ENCODE results near the gene GSG1L2.

DNA sequence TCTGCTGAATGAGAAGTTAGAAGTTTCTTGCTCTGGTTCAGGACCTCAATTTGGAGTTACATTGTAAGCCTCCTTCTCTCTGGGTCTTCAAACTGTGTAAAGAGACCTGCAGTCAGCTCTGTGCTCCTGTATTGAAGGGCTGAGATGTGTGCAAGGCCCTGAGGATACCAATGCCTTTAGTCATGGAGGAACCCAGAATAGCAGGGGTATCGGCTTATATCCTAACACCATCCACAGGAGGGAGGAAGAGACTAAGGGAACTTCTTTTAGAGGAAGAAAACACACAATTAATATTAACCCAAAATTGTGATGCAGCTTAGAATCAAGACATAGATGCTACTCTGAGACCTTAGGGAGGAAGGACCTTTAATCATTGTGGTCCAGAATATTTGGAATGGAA lies 40.3 kb upstream of the GSG1L2 start:
- TF ChIP-seq GATA2 (IDR thresholded peaks at IDR 0.05; ENCODE audit: low read depth, low read length) (no peak), GATA3 (IDR thresholded peaks at IDR 0.05; ENCODE audit: low read depth, low read length) (no peak)
